HG03442 (cell line): ENCODE measurements around the gene PTPRQ.
"Not testable (repeated sequence)": the region's sequence is repeated elsewhere in the genome, so short reads cannot be mapped to it uniquely, and the experiment has no call there.

Experiments
- ATAC-seq: cut with Tn5 transposase; IDR thresholded peaks from one replicate; pipeline ENCODE4 v1.9.1; 2021; ENCODE audit warnings: mild to moderate bottlenecking, moderate library complexity; ENCODE audit not compliant: unreplicated experiment

PTPRQ gene

DNA sequence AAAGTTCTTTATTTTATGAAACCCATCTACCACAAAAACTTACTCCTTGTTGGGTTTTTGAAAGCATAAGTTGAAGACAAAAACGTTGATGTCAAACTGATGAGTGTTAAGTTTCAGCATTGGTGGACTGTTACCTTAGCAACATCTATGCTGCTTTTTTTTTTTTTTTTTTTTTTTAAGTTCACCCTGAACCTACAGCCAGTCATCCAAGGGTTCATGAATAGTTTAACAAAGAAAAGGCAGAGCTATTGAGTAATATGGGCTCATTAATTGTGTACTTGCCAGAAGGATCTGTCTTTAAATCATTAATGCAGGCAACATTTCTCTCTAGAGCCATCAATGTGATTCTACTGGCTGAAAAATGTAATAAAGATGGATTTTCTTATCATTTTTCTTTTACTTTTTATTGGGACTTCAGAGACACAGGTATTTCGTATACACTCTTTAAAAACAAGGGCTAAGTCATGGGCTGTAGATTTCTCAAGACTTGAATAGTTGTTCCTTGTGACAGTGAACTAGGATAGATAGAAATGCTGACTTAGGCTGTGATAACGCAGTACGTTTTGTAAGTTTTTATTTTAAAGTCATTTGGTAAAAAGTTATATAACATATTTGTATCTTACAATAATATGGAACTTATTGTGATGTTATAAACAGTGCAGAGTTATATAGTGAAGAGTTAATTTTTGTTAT lies at the start of gene PTPRQ:
Gene PTPRQ (plus strand): TSS at position 262 of the 693 bp plus-strand sequence. CDS start 111 bp downstream, at position 373.
- no peak for ATAC-seq

- ATAC-seq, result no peak
Measured at GRCh38 chr12:80400571-80400991, 43.5 kb upstream of the PTPRQ start.

- no peak for ATAC-seq
Measured at GRCh38 chr12:80401191-80401590, 42.8 kb upstream of the PTPRQ start.

DNA sequence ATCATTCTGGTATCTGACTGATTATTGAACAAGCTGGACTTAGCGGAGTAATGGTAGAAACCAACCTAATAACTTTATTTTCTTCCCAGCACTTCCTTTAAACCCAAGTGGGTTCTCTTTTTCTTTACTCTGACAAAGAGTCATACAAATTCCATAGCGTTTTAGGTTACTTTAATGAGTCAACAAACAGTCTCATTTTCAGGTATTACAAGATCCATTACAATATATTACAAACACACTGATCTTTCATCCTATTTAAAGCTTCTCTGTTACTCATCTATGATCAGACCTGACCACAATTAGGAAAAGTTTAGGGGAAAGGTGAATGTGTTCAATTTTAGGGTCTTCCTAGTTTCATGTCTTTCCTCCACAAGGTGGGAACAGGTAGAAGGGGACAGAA lies 39.4 kb upstream of the PTPRQ start:
- ATAC-seq, result no peak

GRCh38 chr12:80406253-80406652 lies 37.8 kb upstream of the PTPRQ start:
- no peak for ATAC-seq

DNA sequence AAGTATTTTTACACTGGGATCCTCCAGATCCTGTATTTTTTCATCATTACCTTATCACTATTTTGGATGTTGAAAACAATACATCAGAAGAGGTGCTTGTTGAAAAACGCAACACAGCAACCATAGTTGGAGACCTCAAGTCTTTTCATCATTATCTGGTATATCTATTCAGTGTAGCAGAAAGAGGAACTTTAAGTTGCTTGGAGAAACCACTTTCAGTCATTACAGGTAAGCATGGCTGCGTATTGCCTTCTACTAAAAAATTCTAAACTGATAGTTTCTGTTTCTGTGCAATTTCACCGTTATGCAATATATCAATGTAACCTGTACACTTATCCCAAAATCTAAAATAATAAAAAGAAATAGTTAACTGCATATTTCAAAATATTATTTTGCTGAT lies 32.2 kb upstream of the PTPRQ start:
- peak; percentile 37 for ATAC-seq

- peak; percentile 82 for ATAC-seq
Measured at GRCh38 chr12:80412343-80412953, 31.6 kb upstream of the PTPRQ start.

- ATAC-seq, result no peak
Measured at GRCh38 chr12:80413462-80413861, 30.6 kb upstream of the PTPRQ start.

DNA sequence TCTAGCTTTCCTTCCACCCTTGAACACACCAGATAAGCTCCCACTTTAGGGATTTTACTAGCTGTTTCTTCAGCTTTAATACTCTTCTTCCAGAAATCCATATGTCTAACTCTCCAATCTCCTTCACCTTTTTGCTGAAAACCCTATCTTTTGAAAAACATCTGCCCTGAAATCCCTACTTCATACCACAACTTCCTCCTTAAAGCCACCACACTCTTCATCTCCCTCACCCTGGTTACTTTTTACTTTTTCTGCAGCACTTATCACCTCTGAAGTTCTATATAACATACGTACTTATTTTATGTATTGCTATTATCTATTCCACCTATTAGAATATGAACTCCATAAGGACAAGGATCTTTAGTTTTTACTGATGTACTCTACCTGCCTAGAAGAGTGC lies 28.6 kb upstream of the PTPRQ start:
- ATAC-seq, result no peak

GRCh38 chr12:80419644-80420043 lies 24.4 kb upstream of the PTPRQ start:
- ATAC-seq, result no peak

- ATAC-seq, result no peak
Measured at GRCh38 chr12:80420075-80420474, 24.0 kb upstream of the PTPRQ start.

- no peak for ATAC-seq
Measured at GRCh38 chr12:80422550-80422949, 21.5 kb upstream of the PTPRQ start.

DNA sequence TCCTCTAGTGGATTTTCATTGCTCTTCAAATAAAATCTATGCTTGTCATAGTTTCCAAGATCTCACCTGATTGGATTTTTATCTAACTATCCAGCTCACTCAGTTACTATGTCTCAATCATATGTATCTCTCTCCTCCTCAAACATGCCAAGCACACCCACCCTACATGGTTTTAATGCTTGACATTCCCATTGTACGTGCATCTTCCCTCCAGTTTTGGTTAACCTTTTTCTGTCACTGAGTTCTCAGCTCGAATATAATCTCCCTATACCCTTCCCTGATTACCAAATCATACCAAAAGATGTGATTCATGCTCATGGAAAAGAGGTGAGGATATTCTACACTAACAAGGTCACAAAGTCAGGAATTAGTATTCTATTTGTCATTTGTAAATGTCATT lies 12.0 kb upstream of the PTPRQ start:
- ATAC-seq, result no peak

DNA sequence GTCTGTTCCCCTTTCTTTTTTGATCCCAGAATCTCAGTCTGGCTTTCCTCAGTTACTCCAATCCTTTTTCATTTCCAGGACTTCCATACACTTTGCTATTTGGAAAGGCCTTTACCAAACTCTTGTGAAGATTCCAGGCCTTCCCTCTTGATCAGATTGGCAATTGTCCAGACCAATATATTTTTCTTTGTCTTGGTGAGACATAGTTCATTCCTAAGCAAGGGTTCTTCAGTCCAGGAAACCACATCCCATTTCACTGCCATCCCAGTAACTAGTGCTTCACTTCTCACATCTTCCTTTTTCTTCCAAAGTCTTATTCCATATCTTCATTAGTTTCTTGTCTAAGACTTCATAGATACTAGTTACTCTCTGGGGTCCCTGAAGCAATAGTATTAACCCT lies 2.1 kb upstream of the PTPRQ start:
- no peak for ATAC-seq

DNA sequence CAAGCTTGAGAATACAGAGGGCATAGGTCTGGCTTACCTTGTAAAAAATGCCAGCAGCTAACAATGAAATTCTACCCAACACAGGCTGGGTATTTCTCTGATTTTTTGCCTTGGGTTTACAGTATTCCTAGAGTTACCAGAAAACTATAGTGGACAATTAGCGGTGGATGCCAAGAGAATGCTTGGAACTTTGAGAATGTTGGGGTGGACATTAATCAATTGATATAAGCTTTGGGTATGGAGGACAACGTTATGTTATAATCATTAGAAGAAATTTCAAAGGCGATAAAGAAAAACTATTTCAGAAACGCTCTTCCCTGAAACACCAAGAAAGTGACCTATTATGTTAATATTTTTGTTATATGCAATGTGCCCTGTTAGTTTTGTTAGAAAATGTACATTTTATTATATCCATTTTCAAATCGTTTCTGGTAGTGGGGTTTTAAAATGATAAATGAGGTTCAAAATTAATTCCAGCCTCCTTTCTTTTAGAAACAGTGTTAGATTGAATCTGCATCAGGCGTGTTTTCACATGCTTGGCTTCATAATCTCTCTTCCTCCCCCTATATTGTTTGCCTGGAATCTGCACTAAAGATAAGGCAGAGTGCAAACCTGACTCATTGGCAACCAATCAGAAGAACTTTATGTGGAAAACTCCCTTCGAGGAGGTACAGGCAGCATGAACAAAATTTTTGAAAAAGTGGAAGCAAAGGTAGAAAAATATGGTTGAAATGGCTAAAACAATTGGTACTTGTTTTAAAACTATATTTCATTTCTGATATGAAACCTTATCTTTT lies 1.4 kb upstream of the PTPRQ start:
- ATAC-seq, result no peak

GRCh38 chr12:80445083-80445793 lies 1.2 kb downstream of the PTPRQ start:
- ATAC-seq, result no peak

DNA sequence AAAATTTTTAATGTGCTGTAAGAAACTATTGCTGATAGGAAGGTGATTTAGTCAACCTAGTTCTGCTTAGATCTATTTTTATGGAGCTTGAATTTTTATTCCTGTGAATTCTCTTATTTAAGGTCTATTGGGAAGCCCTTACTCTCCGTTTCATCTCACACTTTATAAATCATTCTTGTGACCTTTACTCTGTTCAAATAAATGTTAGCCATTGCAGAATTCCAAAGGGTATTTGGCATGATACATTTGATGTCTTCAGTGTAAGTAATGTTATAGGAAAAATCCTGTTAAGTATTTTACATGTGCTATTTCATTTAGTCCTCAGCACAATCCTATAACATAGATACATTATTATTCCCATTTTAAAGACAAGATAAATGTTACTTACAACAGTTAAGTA lies 12.5 kb downstream of the PTPRQ start:
- ATAC-seq, result no peak

DNA sequence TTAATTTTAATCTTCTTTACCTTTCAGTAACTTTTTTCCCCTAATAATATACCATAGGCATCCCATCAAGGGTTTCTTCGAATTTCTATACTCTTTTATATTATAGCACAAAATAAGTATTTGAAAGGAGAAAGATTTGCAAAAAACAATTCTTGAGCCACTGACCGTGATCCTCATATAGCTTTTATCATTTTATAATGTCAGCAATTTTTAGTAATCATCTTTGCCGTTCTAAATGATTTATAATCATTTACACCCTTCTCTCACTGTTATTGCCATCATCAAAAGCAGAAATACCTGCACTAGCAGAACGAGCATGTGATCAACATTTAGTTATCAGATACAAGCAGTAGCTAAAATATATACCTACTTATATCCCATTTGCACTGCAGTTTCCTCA lies 16.9 kb downstream of the PTPRQ start:
- ATAC-seq, result no peak

DNA sequence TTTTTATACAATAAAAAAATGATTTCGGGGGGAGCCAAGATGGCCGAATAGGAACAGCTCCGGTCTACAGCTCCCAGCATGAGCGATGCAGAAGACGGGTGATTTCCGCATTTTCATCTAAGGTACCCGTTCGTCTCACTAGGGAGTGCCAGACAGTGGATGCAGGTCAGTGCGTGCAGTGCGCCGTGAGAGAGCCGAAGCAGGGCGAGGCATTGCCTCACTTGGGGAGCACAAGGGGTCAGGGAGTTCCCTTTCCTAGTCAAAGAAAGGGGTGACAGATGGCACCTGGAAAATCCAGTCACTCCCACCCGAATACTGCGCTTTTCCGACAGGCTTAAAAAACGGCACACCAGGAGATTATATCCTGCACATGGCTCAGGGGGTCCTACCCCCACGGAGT lies 17.8 kb downstream of the PTPRQ start:
- ATAC-seq, result not testable (repeated sequence)

- ATAC-seq, result no peak
Measured at GRCh38 chr12:80469681-80470080, 25.6 kb downstream of the PTPRQ start.

DNA sequence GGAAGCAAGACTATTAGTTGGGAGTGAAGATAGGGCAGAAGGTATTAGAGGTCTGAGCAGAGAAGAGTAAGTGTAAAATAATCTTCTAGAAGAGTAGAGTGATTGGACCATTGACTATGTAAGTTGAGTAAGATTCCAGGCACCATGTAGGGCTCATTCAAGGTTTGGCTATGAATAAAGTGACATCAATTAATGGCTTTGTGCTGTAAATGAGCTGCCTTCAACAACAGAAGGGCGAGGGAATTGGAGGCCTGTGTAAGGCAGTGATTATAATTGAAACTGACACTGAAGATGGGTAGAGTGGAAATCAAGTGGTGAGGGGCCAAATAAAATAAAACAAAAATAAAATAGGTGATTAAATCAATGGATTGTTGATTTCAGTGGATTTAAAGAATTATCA lies 26.4 kb downstream of the PTPRQ start:
- no peak for ATAC-seq
